ENCODE measurements around the gene MSH5.

DNA sequence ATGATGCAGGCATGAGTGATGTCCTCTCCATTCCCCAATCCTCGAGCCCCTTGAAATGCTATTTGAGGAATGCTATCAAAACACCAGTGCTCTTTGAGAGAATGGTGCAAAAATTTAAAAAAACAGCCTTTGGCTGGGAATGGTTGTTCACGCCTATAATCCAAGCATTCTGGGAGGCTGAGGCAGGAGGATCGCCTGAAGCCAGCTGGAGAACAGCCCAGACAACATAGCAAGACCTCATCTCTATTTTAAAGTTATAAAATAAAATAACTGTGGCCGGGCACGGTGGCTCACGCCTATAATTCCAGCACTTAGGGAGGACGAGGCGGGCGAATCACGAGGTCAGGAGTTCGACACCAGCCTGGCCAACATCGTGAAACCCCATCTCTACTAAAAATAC, 60.0 kb downstream of the MSH5 start:
- TF ChIP-seq, protein P1, sequence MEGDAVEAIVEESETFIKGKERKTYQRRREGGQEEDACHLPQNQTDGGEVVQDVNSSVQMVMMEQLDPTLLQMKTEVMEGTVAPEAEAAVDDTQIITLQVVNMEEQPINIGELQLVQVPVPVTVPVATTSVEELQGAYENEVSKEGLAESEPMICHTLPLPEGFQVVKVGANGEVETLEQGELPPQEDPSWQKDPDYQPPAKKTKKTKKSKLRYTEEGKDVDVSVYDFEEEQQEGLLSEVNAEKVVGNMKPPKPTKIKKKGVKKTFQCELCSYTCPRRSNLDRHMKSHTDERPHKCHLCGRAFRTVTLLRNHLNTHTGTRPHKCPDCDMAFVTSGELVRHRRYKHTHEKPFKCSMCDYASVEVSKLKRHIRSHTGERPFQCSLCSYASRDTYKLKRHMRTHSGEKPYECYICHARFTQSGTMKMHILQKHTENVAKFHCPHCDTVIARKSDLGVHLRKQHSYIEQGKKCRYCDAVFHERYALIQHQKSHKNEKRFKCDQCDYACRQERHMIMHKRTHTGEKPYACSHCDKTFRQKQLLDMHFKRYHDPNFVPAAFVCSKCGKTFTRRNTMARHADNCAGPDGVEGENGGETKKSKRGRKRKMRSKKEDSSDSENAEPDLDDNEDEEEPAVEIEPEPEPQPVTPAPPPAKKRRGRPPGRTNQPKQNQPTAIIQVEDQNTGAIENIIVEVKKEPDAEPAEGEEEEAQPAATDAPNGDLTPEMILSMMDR (IDR thresholded peaks at IDR 0.05): no peak
- TF ChIP-seq POLR2A (IDR thresholded peaks at IDR 0.05): no peak
